SU-DHL-6 (cell line): Measurements from ENCODE around the gene C11orf97.

ENCODE experiments used
- H2AFZ ChIP-seq: fragments of 200-600 bp; sonication (generic); 2 replicates; pipeline ENCODE4 v1.6.1; 2014; ENCODE audit warnings: low read depth, mild to moderate bottlenecking, moderate library complexity, mixed read lengths, antibody characterized with exemption, low read length; ENCODE audit not compliant: severe bottlenecking
- H3F3A ChIP-seq: fragments of 200-600 bp; shearing (Covaris generic); 2 replicates; pipeline ENCODE4 v1.6.0; 2016; ENCODE audit warnings: antibody characterized with exemption, mild to moderate bottlenecking; ENCODE audit not compliant: insufficient read depth
- H3K27ac ChIP-seq: fragments of 200-600 bp; sonication (generic); 2 replicates; pipeline ENCODE4 v1.5.1; 2016; ENCODE audit warnings: low read depth, mild to moderate bottlenecking, low read length, moderate library complexity, mixed read lengths
- H3K27me3 ChIP-seq: fragments of 200-600 bp; sonication (generic), shearing (Covaris generic); 2 replicates; pipeline ENCODE4 v1.6.0; 2014; ENCODE audit warnings: mild to moderate bottlenecking, low read length
- H3K36me3 ChIP-seq: fragments of 200-600 bp; sonication (generic); 2 replicates; pipeline ENCODE4 v1.6.1; 2014; ENCODE audit warnings: mild to moderate bottlenecking, low read length, mixed read lengths
- H3K4me2 ChIP-seq: fragments of 300-600, 200-600 bp; shearing (Covaris generic), sonication (generic); 2 replicates; pipeline ENCODE4 v1.6.0; 2014; ENCODE audit warnings: low read length, low read depth, mild to moderate bottlenecking; ENCODE audit not compliant: poor library complexity, severe bottlenecking
- H3K4me3 ChIP-seq: fragments of 200-600 bp; sonication (generic); 2 replicates; pipeline ENCODE4 v1.5.1; 2014; ENCODE audit warnings: antibody characterized with exemption, low read length, mild to moderate bottlenecking, mixed read lengths; ENCODE audit not compliant: insufficient read depth, poor library complexity, severe bottlenecking
- H3K79me2 ChIP-seq: fragments of 200-600 bp; sonication (generic); 2 replicates; pipeline ENCODE4 v1.6.1; 2014; ENCODE audit warnings: mild to moderate bottlenecking, low read length, moderate library complexity; ENCODE audit not compliant: insufficient read depth
- H3K9ac ChIP-seq: fragments of 200-600 bp; sonication (generic); 2 replicates; pipeline ENCODE4 v1.7.0; 2014; ENCODE audit warnings: mild to moderate bottlenecking, low read length
- H3K9me2 ChIP-seq: fragments of 200-600 bp; sonication (generic); replicated peaks from 2 replicates; pipeline ENCODE4 v1.6.1; 2014; ENCODE audit warnings: low read length; ENCODE audit not compliant: insufficient read depth
- H3K9me3 ChIP-seq: fragments of 200-600 bp; sonication (generic); 2 replicates; pipeline ENCODE4 v1.6.1; 2014; ENCODE audit warnings: low read length, mixed read lengths; ENCODE audit not compliant: insufficient read depth
- H4K20me1 ChIP-seq: fragments of 200-600 bp; sonication (generic); 2 replicates; pipeline ENCODE4 v1.6.1; 2014; ENCODE audit warnings: low read depth, mild to moderate bottlenecking, antibody characterized with exemption, low read length, moderate library complexity, mixed read lengths
- CTCF ChIP-seq: fragments of 200-600 bp; sonication (generic); IDR thresholded peaks from one replicate; pipeline ENCODE4 v1.5.1; 2017; ENCODE audit warnings: antibody characterized with exemption, mild to moderate bottlenecking, low read length, moderate library complexity; ENCODE audit not compliant: insufficient read depth, poor library complexity, severe bottlenecking
- EZH2phosphoT487 ChIP-seq: fragments of 200-600 bp; sonication (generic), shearing (Covaris generic); conservative IDR thresholded peaks from 2 replicates; pipeline ENCODE4 v1.6.1; 2018; ENCODE audit warnings: mild to moderate bottlenecking, antibody characterized with exemption, low read length, moderate library complexity, mixed read lengths

The C11orf97 gene

GRCh38 chr11:94533696-94534630, 21.7 kb downstream of the C11orf97 start:
- Histone ChIP-seq H3K4me2 (no peak overlapping the region), H3K79me2 (no peaks in the 10 kb centered on the region), H3F3A (no peaks in the 10 kb centered on the region), H3K4me3 (no peak overlapping the region), H2AFZ (no peak overlapping the region), H4K20me1 (no peaks in the 10 kb centered on the region), H3K27ac (no peak overlapping the region), H3K27me3 (no peaks in the 10 kb centered on the region; the same call in 1 of the 2 replicates), H3K9me3 (no peaks in the 10 kb centered on the region), H3K36me3 (no peaks in the 10 kb centered on the region), H3K9me2 (no peaks in the 10 kb centered on the region), H3K9ac (no peak overlapping the region)
- TF ChIP-seq EZH2phosphoT487 (no peak), CTCF (no peak)

GRCh38 chr11:94536386-94536785, 24.1 kb downstream of the C11orf97 start:
- Histone ChIP-seq H3K9ac (no peak overlapping the region), H3K4me3 (no peak overlapping the region), H3K9me3 (no peaks in the 10 kb centered on the region), H3K79me2 (no peaks in the 10 kb centered on the region), H3K4me2 (no peak overlapping the region), H3K9me2 (no peaks in the 10 kb centered on the region), H3F3A (no peaks in the 10 kb centered on the region), H3K36me3 (no peaks in the 10 kb centered on the region), H2AFZ (no peak overlapping the region), H3K27ac (no peak overlapping the region), H3K27me3 (no peaks in the 10 kb centered on the region), H4K20me1 (no peaks in the 10 kb centered on the region)
- TF ChIP-seq CTCF (no peak), EZH2phosphoT487 (no peak)

GRCh38 chr11:94537031-94537600, 24.9 kb downstream of the C11orf97 start:
- Histone ChIP-seq H3K27ac (no peak overlapping the region), H3K9me2 (no peaks in the 10 kb centered on the region), H3K9ac (no peak overlapping the region), H3K27me3 (no peaks in the 10 kb centered on the region), H3K36me3 (no peaks in the 10 kb centered on the region), H3K9me3 (no peaks in the 10 kb centered on the region), H3F3A (no peaks in the 10 kb centered on the region), H3K79me2 (no peaks in the 10 kb centered on the region), H3K4me2 (no peak overlapping the region), H4K20me1 (no peaks in the 10 kb centered on the region), H3K4me3 (no peak overlapping the region), H2AFZ (no peak overlapping the region)
- TF ChIP-seq CTCF = no peak
- no peak for TF ChIP-seq EZH2phosphoT487
